H4 (cell line): ENCODE data around the gene OR9A2. TPM values are rescaled to one million over a fixed set of nuclear protein-coding genes. Genes with fewer than 3 reads are reported as not detected.

Source experiments
- DNase-seq: peaks from one replicate; pipeline ENCODE4 v3.0.0-alpha.2; 2015; ENCODE audit warnings: low spot score
- total RNA-seq: library from RNA; depleted of rRNA; stranded (reverse); fragments of >200 nt; shearing (Covaris generic); gene quantifications from 2 replicates; pipeline ENCODE4 v1.2.3, GENCODE V29; 2014; rRNA removed

The OR9A2 gene, protein sequence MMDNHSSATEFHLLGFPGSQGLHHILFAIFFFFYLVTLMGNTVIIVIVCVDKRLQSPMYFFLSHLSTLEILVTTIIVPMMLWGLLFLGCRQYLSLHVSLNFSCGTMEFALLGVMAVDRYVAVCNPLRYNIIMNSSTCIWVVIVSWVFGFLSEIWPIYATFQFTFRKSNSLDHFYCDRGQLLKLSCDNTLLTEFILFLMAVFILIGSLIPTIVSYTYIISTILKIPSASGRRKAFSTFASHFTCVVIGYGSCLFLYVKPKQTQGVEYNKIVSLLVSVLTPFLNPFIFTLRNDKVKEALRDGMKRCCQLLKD
- not detected in 2 replicates for total RNA-seq

DNA sequence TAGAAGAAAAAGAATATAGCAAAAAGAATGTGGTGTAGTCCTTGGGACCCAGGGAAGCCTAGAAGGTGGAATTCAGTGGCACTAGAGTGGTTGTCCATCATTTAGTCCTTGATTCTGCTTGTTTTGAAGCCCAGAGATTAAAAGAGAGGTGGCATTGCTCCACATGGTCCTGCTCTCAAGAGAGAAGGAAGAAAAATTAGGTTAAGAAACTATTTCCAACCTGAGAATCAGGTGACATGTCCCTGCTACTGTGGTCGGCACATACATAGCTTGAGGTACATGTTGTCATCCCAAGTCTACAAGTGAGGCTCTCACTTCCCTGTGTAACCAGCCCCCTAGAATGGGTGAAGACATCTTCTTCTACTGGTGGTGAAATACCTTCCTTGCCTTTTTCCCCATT is at the start of gene OR9A2:
Gene OR9A2 (minus strand): TSS at position 101 of the 400 bp plus-strand sequence. CDS start 0 bp downstream, at position 101.
- DNase-seq = no peak

DNA sequence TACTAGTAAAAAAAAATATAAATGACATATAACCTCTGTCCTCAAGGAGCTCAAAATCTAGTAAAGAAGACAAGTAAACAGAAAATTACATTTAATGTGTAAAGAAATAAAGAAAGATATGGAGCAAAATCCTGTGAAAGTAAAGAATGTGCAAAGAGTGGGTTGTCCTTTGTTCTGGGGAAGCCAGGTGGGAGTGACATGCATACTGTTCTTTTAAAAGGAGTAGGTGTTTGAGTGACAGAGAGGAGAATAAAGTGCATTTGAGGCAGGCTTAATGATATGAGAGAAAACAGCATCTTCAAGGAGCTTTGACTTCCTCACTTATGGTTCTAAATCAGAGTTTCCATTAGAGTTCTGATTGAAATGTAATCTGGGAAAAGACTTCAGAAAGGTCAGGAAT is 47.2 kb upstream of the OR9A2 start:
- no peak for DNase-seq

DNA sequence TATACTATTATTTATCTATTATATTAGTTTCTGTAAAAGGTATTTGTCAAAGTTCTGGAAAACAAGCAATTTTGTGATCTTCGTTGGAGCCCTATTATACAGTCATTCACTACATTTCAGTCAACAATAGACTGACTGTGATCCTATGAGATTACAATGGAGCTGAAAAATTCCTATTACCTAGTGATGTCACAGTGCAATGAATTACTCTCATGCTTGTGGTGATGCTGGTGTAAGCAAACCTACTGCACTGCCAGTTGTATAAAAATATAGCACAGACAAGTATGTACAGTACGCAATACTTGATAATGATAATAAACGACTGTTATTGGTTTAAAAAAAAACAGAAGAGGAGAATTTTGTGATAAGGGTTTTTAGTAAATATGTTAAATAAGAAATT is 46.6 kb upstream of the OR9A2 start:
- DNase-seq = no peak

DNA sequence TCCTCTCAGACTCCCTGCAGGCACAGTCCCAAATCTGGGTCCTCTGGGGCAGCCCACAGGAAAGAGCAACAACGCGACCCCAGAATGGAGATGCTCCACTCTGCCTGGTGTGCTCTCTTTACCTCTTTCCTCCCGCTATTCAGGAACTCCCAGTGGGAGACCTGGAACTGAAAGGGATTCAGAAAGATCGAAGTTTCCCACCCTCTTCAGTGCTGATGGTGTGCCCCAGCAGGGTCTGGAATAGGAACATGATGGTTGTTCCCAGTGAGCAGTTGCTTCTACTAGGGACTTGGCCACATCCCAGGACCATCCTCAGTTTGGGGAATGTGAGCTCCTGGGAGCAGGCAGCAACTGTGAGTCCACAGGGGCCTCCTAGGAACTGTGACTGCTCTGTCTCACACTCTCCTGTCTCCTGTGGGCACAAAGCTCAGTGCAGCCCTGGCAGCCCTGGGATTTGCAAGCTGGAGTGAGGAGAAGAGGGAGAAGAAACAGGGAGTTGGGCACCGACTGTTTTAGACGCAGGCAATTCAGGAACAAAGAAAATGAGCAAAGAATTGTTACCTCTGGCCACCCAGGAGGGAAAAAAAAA is 43.1 kb upstream of the OR9A2 start:
- no peak for DNase-seq

DNA sequence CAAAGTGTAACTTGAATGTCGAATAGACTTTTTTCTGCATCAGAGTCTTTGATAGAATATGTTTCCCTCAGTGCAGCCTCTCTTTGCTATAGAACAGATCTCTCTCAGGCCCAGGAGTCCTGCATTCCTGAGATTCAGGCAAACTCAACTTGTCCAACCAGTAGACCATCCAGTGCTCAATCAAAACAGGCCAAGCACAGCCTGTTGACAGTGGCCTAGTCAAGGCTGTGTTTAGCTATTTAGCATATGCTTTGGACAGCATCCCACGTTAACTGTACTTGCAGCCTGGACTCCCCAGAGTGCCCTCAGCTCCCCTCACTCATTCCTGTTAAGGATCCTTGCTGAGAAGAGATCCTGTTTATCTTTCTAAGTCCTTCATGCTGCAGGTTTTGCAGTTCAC is 41.5 kb upstream of the OR9A2 start:
- DNase-seq = no peak

DNA sequence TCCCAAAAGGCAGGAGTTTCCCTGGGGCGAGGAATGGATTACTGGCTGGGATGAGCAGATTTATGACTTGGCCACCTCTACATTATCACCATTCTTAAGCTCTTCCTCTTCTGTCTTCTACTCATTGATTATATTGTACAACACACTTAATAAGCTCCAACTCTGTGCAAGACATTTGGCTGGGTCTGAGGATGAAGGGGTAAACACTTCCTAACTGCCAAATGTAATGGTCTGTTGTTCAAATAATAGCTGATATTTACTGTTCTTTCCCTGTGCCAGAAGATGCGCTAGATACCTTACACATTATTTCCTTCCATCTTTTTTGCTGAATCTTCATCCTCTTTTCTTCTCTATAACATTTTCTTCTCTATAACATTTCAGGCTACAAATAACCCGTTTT is 36.8 kb upstream of the OR9A2 start:
- DNase-seq = no peak

DNA sequence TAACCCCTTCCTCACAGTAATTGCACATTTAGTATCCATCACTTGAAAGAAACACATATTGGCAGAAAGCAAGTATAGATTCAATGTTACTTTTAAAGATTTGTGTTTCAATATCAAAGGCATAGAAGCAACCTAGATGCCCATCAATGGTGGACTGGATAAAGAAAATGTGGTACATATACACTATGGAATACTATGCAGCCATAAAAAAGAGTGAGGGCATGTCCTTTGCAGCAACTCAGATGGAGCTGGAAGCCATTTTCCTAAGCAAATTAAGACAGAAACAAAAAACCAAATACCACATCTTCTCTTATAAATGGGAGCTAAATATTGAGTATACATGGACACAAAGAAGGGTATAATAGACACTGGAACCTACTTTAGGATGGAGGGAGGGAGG is 28.8 kb upstream of the OR9A2 start:
- DNase-seq = no peak

DNA sequence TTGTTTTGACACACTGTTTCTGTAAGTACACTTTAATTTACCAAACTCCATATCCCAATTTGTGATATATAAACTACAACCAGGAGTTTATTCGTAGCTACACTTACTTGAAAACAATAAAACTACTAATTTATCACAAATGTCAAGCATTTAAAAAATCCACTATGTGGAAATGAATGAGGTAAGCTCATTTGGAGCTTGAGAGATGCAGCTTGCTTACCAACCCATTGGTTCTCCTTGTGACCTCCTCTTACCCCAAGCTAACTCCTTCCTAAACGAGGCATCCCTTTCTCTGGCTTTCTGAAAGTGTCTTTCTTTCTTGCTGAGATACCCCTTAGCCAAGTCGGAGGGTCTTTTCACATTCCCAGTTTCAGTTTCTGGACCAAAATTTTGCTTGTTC is 27.7 kb upstream of the OR9A2 start:
- no peak for DNase-seq

DNA sequence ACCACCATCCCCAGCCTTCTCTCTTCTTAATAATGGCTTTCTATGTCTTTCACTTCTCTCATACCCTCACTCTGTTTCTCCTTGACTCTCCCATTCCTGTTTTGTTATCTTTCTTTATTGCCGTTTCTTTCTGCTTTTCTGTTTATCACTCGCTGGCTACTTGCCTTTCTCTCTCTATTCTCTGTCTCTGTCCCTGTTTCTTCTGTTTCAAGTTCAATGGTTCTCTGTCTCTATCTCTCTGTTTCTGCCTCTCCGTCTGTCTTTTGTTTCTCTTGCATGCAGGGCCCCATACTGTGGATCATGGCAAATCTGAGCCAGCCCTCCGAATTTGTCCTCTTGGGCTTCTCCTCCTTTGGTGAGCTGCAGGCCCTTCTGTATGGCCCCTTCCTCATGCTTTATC is 25.1 kb upstream of the OR9A2 start, which contains the start of gene OR6V1:
Gene OR6V1 (plus strand): TSS at position 301 of the 400 bp plus-strand sequence. CDS start 0 bp downstream, at position 301.
- no peak for DNase-seq

DNA sequence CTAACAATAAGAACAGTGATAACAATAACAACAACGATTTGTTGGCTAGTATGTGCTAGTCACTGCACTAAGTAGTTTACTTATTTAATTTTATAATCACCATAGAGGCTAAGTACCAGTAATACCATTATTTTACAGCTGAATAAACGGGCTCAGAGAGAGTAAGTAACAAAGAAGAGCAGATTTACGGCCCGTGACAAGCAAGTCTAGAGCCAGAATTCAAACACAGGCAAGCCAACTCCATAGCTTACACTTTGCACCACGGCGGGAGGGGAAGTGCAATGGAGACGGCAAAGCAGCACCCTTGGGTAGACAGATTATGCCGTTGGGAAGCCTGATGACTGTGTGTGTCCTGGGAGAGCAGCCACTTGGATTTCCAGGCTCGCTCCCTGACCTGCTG is 24.0 kb upstream of the OR9A2 start:
- DNase-seq = no peak

DNA sequence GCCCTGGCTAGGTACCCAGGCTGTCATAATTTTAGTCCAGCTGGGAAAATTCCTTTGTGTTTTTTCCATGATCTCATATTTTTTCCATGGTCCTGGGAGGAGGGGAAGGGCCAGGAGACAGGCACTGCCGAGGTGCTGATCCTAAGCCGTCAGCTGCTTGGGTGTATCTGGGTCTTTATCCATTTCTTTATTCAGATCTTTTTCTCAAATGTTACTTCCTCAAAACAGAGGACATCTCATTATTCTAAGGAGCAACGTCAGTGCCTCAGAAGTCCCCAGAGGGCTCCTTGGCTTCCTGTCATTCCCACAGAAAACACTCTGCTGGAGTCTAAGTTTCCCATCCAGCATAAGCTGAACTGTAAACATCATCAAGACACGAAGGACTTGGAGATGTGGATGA is 22.4 kb upstream of the OR9A2 start:
- DNase-seq = no peak

DNA sequence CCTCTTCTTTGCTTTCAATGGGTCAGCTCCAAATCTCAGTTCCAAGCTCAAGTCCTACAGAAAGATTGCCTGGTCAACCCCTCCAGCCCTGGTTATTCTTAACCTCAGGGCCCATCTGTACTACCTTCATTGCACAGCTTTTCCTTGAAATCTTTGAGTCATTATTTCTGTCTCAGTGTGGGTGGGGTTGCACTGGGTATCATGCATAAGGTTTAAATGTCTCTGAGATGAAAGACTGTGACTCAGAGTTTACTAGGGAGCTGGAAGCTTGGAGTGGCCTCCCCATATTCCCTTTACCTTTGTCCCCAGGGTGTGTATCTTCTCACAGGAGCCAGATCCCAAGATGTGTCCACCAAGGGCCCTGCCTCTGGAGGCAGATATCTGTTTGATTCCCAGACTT is 21.9 kb upstream of the OR9A2 start:
- no peak for DNase-seq

DNA sequence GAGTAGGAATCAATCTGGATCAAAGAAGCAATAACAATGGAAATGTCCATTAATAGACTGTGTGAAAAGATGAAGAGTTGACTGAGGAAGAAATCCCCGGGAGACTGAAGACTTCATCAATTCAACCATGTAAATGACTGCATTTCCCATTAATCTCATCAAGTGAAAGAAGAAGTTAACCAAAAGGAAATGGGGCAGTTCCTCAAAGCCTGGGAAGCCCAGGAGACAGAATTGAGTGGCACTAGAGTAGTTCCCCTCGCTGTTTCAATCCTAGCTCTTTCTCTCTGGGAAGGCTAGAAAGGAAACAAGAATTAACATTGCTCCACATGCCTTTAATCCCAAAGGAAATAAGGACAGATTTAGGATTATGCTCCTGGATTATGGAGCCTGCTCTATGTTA is 20.4 kb upstream of the OR9A2 start:
- DNase-seq = no peak

DNA sequence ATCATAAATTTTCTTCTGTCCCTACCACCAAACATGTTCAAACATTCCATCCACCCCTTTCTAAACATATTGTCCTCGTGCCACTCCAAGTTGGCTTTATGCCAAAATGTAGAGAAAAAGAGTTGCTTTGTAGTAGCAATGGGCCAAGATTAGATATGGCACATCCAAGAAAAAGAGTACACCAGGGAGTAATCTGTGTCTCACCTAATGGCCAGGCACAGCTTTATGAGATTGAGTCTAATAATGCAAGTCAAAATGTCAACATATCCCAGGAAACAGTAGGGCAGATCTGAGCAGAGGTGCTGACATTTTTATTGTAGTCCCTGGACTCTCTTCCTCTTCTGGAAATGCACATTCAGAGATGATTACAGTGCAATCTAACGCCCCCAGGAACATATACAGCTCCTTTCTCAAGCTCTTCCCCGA is 19.5 kb upstream of the OR9A2 start:
- no peak for DNase-seq

DNA sequence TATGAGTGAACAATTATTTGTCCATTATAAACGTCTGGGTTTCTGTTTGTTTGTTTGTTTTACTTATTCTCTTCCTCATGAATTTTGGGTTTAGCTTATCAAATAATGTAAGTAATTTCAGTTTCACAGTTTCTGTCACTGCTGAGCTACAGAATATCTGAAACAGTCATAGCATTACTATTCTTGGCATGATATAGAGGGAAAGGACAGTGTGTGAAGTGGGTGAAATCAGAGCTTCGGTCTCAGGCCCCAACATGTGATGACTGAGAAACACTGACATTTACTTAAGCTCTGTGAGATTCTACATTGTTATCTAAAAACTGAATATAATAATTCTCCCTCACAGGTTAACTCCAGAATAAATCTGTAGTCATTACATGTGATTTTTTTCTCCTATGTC is 16.5 kb upstream of the OR9A2 start:
- no peak for DNase-seq

DNA sequence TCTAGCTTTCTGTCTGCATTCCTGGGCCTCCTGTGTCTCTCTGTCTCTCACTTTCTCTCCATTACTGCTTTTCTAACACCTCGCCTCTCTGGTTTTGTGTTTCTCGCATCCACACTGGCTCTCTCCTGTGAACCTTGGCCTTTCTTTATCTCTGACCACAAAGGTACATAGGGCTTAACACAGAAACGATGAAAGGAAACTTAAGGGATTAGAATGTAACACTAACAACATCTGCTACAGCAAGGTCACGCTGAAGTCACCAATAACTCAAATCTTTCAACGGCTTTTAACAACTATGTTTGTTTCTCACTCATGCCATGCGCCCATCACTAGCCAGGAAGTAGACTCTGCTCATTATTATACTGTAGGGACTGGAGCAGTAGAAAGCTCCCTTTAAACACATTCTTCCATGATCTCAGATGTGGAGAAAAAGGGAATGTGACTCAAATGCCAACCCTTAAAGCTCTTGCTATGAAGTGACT is 15.9 kb upstream of the OR9A2 start:
- no peak for DNase-seq

DNA sequence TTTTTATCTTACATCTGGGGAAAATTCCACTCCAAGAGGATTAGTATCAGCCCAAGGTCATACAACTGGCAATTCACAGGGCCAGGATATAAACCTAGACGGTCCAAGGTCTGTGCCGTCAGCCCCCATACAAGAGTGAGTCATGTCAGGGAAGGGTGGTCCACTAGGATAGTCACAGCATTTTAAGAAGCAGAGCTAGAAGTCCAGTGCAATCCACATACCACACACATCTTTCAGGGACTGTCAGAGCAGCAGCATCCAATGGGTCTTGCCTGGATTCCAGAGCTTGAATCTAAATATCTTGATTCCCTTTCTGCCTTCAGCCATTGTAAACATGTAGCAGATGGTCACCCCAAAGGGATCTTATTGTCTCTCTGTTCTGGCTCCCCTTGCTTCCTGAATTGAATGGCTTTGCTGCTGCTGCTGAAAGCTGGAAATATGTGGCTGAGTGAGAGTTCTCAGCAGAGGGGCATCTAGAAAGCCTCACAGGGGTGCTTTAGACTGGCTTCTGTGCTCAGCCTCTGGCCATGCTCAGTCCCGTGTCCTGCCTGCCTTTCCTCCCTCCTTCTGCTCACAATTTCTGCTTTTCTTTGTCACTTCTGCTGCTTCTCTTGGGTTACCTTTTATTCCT is 15.3 kb upstream of the OR9A2 start:
- no peak for DNase-seq

DNA sequence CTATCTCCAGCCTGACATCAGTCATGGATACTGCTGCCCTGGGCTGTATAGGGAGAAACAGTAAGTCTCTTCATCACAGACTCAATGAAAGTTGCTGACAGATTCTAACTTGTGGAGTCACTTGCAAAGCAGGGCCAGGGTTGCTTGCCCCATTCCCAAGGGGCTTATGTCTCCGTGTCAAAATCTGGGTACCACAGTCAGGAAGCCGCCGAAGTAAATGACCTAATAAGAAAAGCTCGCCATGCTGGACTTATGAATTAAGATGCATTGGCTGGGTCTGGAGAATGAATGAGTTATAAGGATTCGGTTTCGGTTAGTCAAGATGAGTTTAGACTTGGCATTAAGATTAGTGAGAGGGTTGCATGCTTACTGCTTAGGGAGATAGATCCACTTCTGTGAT is 14.4 kb upstream of the OR9A2 start:
- DNase-seq = no peak

DNA sequence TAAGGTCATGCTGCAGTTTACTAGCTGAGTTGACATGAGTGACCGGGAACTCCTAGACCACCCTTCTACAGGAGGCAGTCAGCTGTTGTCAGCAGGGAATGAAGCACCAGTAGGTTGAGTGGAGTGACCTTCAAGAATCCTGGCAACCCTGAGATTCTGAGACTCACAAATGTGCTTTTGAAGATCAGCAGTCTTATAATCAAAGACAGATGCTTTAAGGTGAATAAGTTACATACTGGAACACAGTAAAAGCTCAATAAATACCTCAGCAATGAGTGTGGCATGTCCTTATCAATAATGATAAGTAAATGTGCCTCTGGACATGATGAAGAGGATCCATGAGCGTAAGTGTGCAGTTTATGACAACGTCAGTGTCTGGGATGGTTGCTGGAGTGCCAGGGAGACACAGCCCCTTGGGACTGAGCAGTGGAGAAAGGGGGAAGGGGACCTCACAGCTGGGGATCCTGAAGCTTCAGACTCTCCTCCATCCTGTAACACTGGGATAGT is 13.3 kb upstream of the OR9A2 start:
- DNase-seq = no peak

DNA sequence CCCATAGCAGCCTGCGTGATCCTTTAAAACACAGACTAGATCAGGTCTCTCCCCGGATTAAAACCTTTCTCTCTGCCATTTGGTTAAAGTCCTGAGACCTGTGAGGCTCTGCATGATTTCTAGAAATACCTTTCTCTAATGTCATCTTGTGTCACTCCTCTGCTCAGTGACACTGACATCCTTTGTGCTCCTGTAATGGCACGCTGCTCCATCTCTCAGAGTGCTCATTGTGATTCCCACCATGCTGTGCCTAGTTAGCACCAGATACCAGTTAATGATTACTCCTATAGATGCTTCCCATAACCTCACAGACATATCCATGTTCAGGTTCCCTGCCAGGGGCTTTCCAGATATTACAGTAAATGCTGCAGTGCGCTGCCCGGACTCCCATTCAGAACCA is 11.7 kb upstream of the OR9A2 start:
- no peak for DNase-seq

DNA sequence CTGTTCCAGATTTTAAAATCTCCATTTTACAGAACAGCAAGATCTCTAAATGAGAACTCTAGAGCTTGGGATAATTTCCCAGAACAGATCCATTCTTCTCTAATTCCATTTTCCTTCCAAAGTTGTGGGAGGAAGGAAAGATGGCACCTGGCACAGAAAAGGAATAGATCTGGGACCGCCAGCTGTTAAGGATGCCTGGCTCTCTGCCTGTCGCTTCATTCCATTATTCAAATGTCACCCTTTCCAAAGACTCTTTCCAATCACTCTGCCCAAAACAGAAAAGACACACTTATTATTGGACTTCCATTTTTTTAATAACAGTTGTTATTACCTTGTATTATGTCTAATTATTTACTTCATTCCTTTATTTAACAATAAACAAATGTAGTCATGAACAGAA is 751 bp upstream of the OR9A2 start:
- DNase-seq = no peak

DNA sequence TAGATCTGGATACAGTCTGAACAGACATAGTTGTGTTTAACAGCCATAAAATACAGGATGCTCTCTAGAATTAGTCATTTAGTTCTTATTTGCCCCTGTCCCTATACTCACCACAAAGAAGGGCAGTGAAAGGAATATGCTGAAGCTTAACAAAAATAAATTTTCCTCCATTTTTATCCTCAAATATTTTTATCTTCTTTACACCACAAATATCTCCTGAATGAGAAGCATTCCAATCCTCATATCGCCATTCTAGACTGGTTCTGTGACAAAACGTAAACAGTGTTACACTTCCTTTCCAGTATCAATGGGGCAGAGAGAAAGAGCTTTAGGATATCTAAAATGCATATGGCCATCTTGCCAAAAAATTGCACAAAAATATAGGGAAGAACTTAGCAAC is 1.6 kb downstream of the OR9A2 start:
- DNase-seq = no peak

DNA sequence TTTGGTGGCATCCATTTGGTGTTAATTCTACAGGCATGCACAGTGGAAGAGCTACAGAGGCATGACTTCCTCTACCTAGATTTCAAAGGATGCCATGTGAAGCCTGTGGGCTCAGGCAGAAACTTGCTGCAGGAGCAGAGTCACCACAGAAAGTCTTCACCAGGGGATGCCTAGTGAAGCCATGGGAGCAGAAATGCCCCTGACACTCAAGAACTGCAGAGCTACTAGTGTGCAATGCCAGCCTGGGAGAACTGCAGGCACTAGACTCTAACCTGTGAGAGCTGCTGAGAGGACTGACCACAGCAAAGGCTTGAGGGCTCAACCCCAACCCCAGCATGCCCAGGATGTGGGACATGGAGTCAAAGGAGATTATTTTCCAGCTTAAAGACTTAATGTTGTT is 3.9 kb downstream of the OR9A2 start:
- DNase-seq = no peak
